Loucy (cell line): ENCODE measurements around the gene TUBA3E.

Experiments used
- CTCF ChIP-seq: fragments of 200-600 bp; sonication (generic); conservative IDR thresholded peaks from 2 replicates; pipeline ENCODE4 v1.5.1; 2014; ENCODE audit warnings: mild to moderate bottlenecking, antibody characterized with exemption, low read length
- EZH2phosphoT487 ChIP-seq: fragments of 200-600 bp; IDR thresholded peaks from 2 replicates; pipeline ENCODE4 v1.6.1; 2018; ENCODE audit warnings: antibody characterized with exemption, mild to moderate bottlenecking, moderate library complexity, borderline replicate concordance

DNA sequence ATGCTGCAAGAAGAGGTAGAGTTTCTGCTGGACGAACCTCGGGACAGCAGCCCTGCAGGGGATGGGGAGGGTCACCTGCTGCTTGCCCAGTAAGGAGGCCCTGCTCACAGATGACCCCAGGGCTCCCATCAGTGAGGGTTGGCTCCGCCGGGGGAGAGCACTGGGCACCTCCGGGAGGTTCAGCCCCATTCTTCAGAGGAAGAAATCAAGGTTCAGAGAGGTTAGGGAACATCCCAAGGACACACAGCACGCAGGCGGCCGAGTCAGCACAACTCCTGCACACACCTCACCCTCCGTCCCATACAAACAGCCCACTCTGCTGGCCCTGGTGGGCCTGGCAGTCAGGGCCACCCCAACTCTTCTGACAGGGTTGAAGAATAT lies 41.6 kb downstream of the TUBA3E start:
- TF ChIP-seq CTCF = no peak
- TF ChIP-seq EZH2phosphoT487 = no peak
